Neural cell (in vitro differentiated cells): ENCODE data around the gene MAGEA8. TPM values are rescaled to one million over a fixed set of nuclear protein-coding genes. Genes with fewer than 3 reads are reported as not detected.

ENCODE experiments used
- H2AFZ ChIP-seq: fragments of 200-600, 300-800 bp; sonication (generic), shearing (Covaris generic); 2 replicates; pipeline ENCODE4 v1.6.0; 2014; ENCODE audit warnings: low read depth, mild to moderate bottlenecking, antibody characterized with exemption, low read length, moderate library complexity
- H3F3A ChIP-seq: fragments of 200-600 bp; shearing (Covaris generic); 2 replicates; pipeline ENCODE4 v1.6.1; 2016; ENCODE audit warnings: mild to moderate bottlenecking, moderate library complexity, mixed read lengths, antibody characterized with exemption, low read length; ENCODE audit not compliant: insufficient read depth, poor library complexity, severe bottlenecking
- H3K27ac ChIP-seq: fragments of 200-600, 300-800 bp; sonication (generic), shearing (Covaris generic); 2 replicates; pipeline ENCODE4 v1.5.1; 2014; ENCODE audit warnings: mild to moderate bottlenecking, low read length, moderate library complexity
- H3K27me3 ChIP-seq: fragments of 300-800, 200-600 bp; sonication (generic), shearing (Covaris generic); 2 replicates; pipeline ENCODE4 v1.6.0; 2014; ENCODE audit warnings: mild to moderate bottlenecking, low read depth, low read length, moderate library complexity; ENCODE audit not compliant: insufficient read depth
- H3K36me3 ChIP-seq: fragments of 300-800, 200-600 bp; sonication (generic), shearing (Covaris generic); 2 replicates; pipeline ENCODE4 v1.5.1; 2014; ENCODE audit warnings: mild to moderate bottlenecking, antibody characterized with exemption, low read length, moderate library complexity; ENCODE audit not compliant: insufficient read depth
- H3K4me2 ChIP-seq: fragments of 300-800, 200-600 bp; sonication (generic), shearing (Covaris generic); 2 replicates; pipeline ENCODE4 v1.6.0; 2014; ENCODE audit warnings: mild to moderate bottlenecking, low read length
- H3K4me3 ChIP-seq: fragments of 300-800, 200-600 bp; sonication (generic), shearing (Covaris generic); 2 replicates; pipeline ENCODE4 v1.5.1; 2014; ENCODE audit warnings: mild to moderate bottlenecking, low read length, moderate library complexity
- H3K79me2 ChIP-seq: fragments of 200-600 bp; shearing (Covaris generic); replicated peaks from 2 replicates; pipeline ENCODE4 v1.6.0; 2014; ENCODE audit warnings: mild to moderate bottlenecking, low read length, moderate library complexity; ENCODE audit not compliant: insufficient read depth
- H3K9ac ChIP-seq: fragments of 300-800, 200-600 bp; sonication (generic), shearing (Covaris generic); 2 replicates; pipeline ENCODE4 v1.6.1; 2016; ENCODE audit warnings: mild to moderate bottlenecking, low read length, mixed read lengths
- H3K9me2 ChIP-seq: fragments of 200-600 bp; shearing (Covaris generic); 2 replicates; pipeline ENCODE4 v1.6.1; 2016; ENCODE audit warnings: mild to moderate bottlenecking, low read length, mixed read lengths; ENCODE audit not compliant: insufficient read depth
- H3K9me3 ChIP-seq: fragments of 200-600, 300-800 bp; sonication (generic), shearing (Covaris generic); 2 replicates; pipeline ENCODE4 v1.6.1; 2016; ENCODE audit warnings: mild to moderate bottlenecking, mixed run types, low read length, moderate library complexity, mixed read lengths
- H4K20me1 ChIP-seq: fragments of 200-600 bp; shearing (Covaris generic); 2 replicates; pipeline ENCODE4 v1.6.1; 2016; ENCODE audit warnings: mild to moderate bottlenecking, mixed run types; ENCODE audit not compliant: insufficient read depth
- CTCF ChIP-seq: fragments of 450-650 bp; IDR thresholded peaks from 2 replicates; pipeline ENCODE4 v1.5.1; 2014; ENCODE audit warnings: antibody characterized with exemption, mild to moderate bottlenecking, moderate library complexity; ENCODE audit not compliant: poor library complexity, severe bottlenecking
- EP300 ChIP-seq: fragments of 450-650 bp; conservative IDR thresholded peaks from 2 replicates; pipeline ENCODE4 v1.6.1; 2014; ENCODE audit warnings: antibody characterized with exemption, mild to moderate bottlenecking, moderate library complexity; ENCODE audit not compliant: poor library complexity, severe bottlenecking
- EZH2 ChIP-seq: fragments of 200-600, 300-800 bp; shearing (Covaris generic), sonication (generic); IDR thresholded peaks from 2 replicates; pipeline ENCODE4 v1.6.1; 2014; ENCODE audit warnings: antibody characterized with exemption, low read length, borderline replicate concordance, mild to moderate bottlenecking; ENCODE audit not compliant: insufficient read depth, poor library complexity, severe bottlenecking
- MXI1 ChIP-seq: fragments of 450-650 bp; conservative IDR thresholded peaks from 2 replicates; pipeline ENCODE4 v1.6.1; 2014; ENCODE audit warnings: antibody characterized with exemption, mild to moderate bottlenecking; ENCODE audit not compliant: poor library complexity, severe bottlenecking
- POLR2AphosphoS5 ChIP-seq: IDR thresholded peaks from 2 replicates; pipeline ENCODE4 v1.6.1; 2012
- RAD21 ChIP-seq: fragments of 450-650 bp; conservative IDR thresholded peaks from 2 replicates; pipeline ENCODE4 v1.6.1; 2014; ENCODE audit warnings: antibody characterized with exemption, mild to moderate bottlenecking, moderate library complexity
- REST ChIP-seq: IDR thresholded peaks from 2 replicates; pipeline ENCODE4 v1.6.1; 2012; ENCODE audit warnings: borderline replicate concordance
- SMC3 ChIP-seq: fragments of 450-650 bp; conservative IDR thresholded peaks from 2 replicates; pipeline ENCODE4 v1.6.1; 2014; ENCODE audit warnings: antibody characterized with exemption, mild to moderate bottlenecking, moderate library complexity; ENCODE audit not compliant: poor library complexity
- TAF1 ChIP-seq: IDR thresholded peaks from 2 replicates; pipeline ENCODE4 v1.6.1; 2012; ENCODE audit warnings: low read depth
- polyA plus RNA-seq: library from polyadenylated mRNA; depleted of rRNA; stranded (reverse); fragments of >200 nt; gene quantifications from 2 replicates; pipeline ENCODE4 v1.2.3, GENCODE V29; 2014

The MAGEA8 gene
- polyA plus RNA-seq, 1 donor from 2014 or later, result not detected

- no peak overlapping the region for H3K4me2 ChIP-seq
- H3K4me3 ChIP-seq, result no peak overlapping the region
- H2AFZ ChIP-seq, result no peak overlapping the region
- H3K79me2 ChIP-seq, result no peaks in the 10 kb centered on the region
- H3K9me2 ChIP-seq, result no peaks in the 10 kb centered on the region
- H3K9ac ChIP-seq, result no peak overlapping the region
- no peaks in the 10 kb centered on the region for H3K27me3 ChIP-seq
- no peak overlapping the region for H3K27ac ChIP-seq
- H3K9me3 ChIP-seq, result no peaks in the 10 kb centered on the region
- TF ChIP-seq EP300, result no peak
- TF ChIP-seq EZH2, result no peak
- no peak for TF ChIP-seq MXI1
- no peak for TF ChIP-seq TAF1
- TF ChIP-seq SMC3, result no peak
- no peak for TF ChIP-seq RAD21
- TF ChIP-seq CTCF, result no peak
- TF ChIP-seq POLR2AphosphoS5, result no peak
- no peak for TF ChIP-seq REST
- H3K36me3 ChIP-seq, result no peaks in the 10 kb centered on the region
- no peaks in the 10 kb centered on the region for H4K20me1 ChIP-seq
- no peaks in the 10 kb centered on the region for H3F3A ChIP-seq
Observed at GRCh38 chrX:149898554-149898953, 17.6 kb downstream of the MAGEA8 start.

- no peak for TF ChIP-seq EP300
- TF ChIP-seq SMC3, result no peak
- TF ChIP-seq RAD21, result no peak
- TF ChIP-seq EZH2, result no peak
- no peak for TF ChIP-seq TAF1
- no peak for TF ChIP-seq POLR2AphosphoS5
- TF ChIP-seq REST, result no peak
- TF ChIP-seq CTCF, result no peak
- no peak for TF ChIP-seq MXI1
- H3K9ac ChIP-seq, result no peak overlapping the region
- no peaks in the 10 kb centered on the region for H4K20me1 ChIP-seq
- H3K9me3 ChIP-seq, result no peaks in the 10 kb centered on the region
- no peak overlapping the region for H3K4me3 ChIP-seq
- no peaks in the 10 kb centered on the region for H3K9me2 ChIP-seq
- no peaks in the 10 kb centered on the region for H3F3A ChIP-seq
- H3K36me3 ChIP-seq, result no peaks in the 10 kb centered on the region
- no peak overlapping the region for H3K27ac ChIP-seq
- no peaks in the 10 kb centered on the region for H3K79me2 ChIP-seq
- H3K27me3 ChIP-seq, result no peaks in the 10 kb centered on the region
- no peak overlapping the region for H3K4me2 ChIP-seq
- no peak overlapping the region for H2AFZ ChIP-seq
Observed at GRCh38 chrX:149903889-149904748, 23.1 kb downstream of the MAGEA8 start.
